NT2/D1 (cell line): ENCODE data around the gene RASEF.

Experiments used
- SUZ12 ChIP-seq: IDR thresholded peaks from 2 replicates; pipeline ENCODE4 v1.6.1; 2011; ENCODE audit not compliant: insufficient read length, insufficient read depth; ENCODE audit errors: extremely low read depth
- YY1 ChIP-seq: IDR thresholded peaks from 2 replicates; pipeline ENCODE4 v1.6.1; 2011; ENCODE audit not compliant: insufficient read length, insufficient read depth
- ZNF274 ChIP-seq: IDR thresholded peaks from 2 replicates; pipeline ENCODE4 v1.6.1; 2011; ENCODE audit warnings: mild to moderate bottlenecking, low read depth, low read length

GRCh38 chr9:82975176-82975575 is 87.8 kb downstream of the RASEF start:
- TF ChIP-seq YY1: no peak
- no peak for TF ChIP-seq SUZ12
- TF ChIP-seq ZNF274: no peak
